Measurements from ENCODE around the gene RAD51B. TPM values are rescaled to one million over a fixed set of nuclear protein-coding genes. Genes with fewer than 3 reads are reported as not detected.

The RAD51B gene
- total and polyA plus RNA-seq, 2 of the 13 experiments (the other 11 are each of a cell fraction or from before 2014, with no cell fraction given): 7.0 to 9.5 TPM

- 100% methylated on average over 4 of the region's 4 CpGs for WGBS (ENCODE audit: low lambda C conversion rate)
- Histone ChIP-seq H3K9me3 (ENCODE audit: low read length) (no peaks in the 10 kb centered on the region), H3K4me3 (replicated peaks in 1 of 3; ENCODE audit: insufficient read depth in 1 of 3, low read depth in 2 of 3, low read length in 3 of 3) (no peak overlapping the region), H3K9ac (ENCODE audit: insufficient read depth, low read depth, low read length) (no peak overlapping the region), H3K27ac (ENCODE audit: extremely low read length, insufficient read depth, low read length) (no peak overlapping the region), H3K36me3 (replicated peaks in 1 of 2; ENCODE audit: control insufficient read depth in 1 of 2, insufficient read depth in 2 of 2, low read length in 2 of 2) (no peaks in the 10 kb centered on the region), H3K4me1 (ENCODE audit: insufficient read depth, low read length) (peaks cover 13% of the 10 kb centered on the region), H2AFZ (ENCODE audit: low read length) (no peak overlapping the region), H3K79me2 (ENCODE audit: insufficient read depth, low read length) (no peaks in the 10 kb centered on the region), H4K20me1 (ENCODE audit: insufficient read depth, low read length) (no peaks in the 10 kb centered on the region), H3K27me3 (ENCODE audit: control insufficient read depth in 1 of 2, insufficient read depth in 2 of 2, low read length in 2 of 2) (no peaks in the 10 kb centered on the region), H3K4me2 (ENCODE audit: low read depth, low read length) (no peak overlapping the region)
- no peak for ATAC-seq
- DNase-seq (ENCODE audit: low spot score): no peak
- CTCF ChIA-PET (ENCODE audit: low intra/inter-chr PET ratio, low total read pairs): no interaction called here
- TF ChIP-seq ZMYM2 (CRISPR knock-in tag; IDR thresholded peaks at IDR 0.05) (no peak), GPBP1L1 (CRISPR knock-in tag; IDR thresholded peaks at IDR 0.05) (no peak), ZNF160 (CRISPR knock-in tag; IDR thresholded peaks at IDR 0.05) (no peak), ZSCAN9 (CRISPR knock-in tag; IDR thresholded peaks at IDR 0.05; ENCODE audit: borderline replicate concordance) (no peak), ZNF484 (CRISPR knock-in tag; IDR thresholded peaks at IDR 0.05; ENCODE audit: borderline replicate concordance, low read depth) (no peak), ZC3H13 (CRISPR knock-in tag; IDR thresholded peaks at IDR 0.05) (no peak), ZNF562 (CRISPR knock-in tag; IDR thresholded peaks at IDR 0.05; ENCODE audit: borderline replicate concordance) (no peak), NFKBIZ (CRISPR knock-in tag; IDR thresholded peaks at IDR 0.05) (no peak), ZNF850 (CRISPR knock-in tag; conservative IDR thresholded peaks at IDR 0.05) (no peak), HINFP (CRISPR knock-in tag; IDR thresholded peaks at IDR 0.05; ENCODE audit: low read depth) (no peak), PRDM10 (CRISPR knock-in tag; IDR thresholded peaks at IDR 0.05; ENCODE audit: low read depth) (no peak), ELF4 (CRISPR knock-in tag; IDR thresholded peaks at IDR 0.05; ENCODE audit: borderline replicate concordance) (no peak), PLSCR1 (CRISPR knock-in tag; IDR thresholded peaks at IDR 0.05; ENCODE audit: borderline replicate concordance) (no peak), ATAD3A (CRISPR knock-in tag; IDR thresholded peaks at IDR 0.05) (no peak), DPF2 (CRISPR knock-in tag; IDR thresholded peaks at IDR 0.05; ENCODE audit: borderline replicate concordance, low read depth) (no peak)
- POLR2A ChIA-PET: no interaction called here
- no TSS peak for BruUV-seq (replicated peaks)
- in situ Hi-C loops (cut with HindIII; ENCODE audit: extremely low pct_ligation_motif_present, low pct_unique_long_range_greater_than_20kb) (no loop called here), intact Hi-C loops (cut with micrococcal nuclease; ENCODE audit: unreplicated experiment) (loop anchor here (5.0 kb wide), 1 partner anchor 458 kb away; no protein-coding TSS in a partner anchor)
- no peak for FAIRE-seq
These were observed 289.7 kb downstream of the RAD51B start for GRCh38 chr14:68109132-68109900.

All from HepG2 (cell line).